HG02610 (cell line): ENCODE results near the gene RNF40.

Source experiments
- ATAC-seq: cut with Tn5 transposase; IDR thresholded peaks from one replicate; pipeline ENCODE4 v1.9.1; 2021; ENCODE audit warnings: mild to moderate bottlenecking, moderate library complexity; ENCODE audit not compliant: unreplicated experiment

The RNF40 gene

DNA sequence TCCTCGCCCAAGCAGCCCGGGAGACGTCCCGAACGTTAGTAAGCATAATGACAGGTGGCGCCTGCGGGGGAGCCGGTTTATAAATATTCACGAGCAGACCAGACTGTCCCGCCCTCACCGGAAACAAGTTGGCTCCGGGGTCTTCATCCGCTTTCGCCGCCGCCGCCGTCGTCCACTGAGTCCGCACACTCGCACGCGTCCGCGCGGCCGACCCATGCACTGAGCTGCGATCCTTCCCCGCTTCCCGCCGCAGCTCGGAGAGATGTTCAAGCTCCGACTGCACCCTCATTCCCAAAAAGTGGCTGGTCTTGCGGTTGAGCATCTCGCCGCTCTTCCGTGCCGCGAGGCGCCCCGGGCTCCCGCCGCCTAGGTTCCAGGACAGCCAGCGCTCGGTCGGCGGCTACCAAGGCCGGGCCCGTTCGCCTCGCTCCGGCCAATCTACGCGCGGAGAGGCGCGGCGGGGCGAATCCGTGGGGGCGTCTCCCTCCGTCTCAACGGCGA lies 645 bp upstream of the RNF40 start:
- peak; percentile 9 for ATAC-seq

DNA sequence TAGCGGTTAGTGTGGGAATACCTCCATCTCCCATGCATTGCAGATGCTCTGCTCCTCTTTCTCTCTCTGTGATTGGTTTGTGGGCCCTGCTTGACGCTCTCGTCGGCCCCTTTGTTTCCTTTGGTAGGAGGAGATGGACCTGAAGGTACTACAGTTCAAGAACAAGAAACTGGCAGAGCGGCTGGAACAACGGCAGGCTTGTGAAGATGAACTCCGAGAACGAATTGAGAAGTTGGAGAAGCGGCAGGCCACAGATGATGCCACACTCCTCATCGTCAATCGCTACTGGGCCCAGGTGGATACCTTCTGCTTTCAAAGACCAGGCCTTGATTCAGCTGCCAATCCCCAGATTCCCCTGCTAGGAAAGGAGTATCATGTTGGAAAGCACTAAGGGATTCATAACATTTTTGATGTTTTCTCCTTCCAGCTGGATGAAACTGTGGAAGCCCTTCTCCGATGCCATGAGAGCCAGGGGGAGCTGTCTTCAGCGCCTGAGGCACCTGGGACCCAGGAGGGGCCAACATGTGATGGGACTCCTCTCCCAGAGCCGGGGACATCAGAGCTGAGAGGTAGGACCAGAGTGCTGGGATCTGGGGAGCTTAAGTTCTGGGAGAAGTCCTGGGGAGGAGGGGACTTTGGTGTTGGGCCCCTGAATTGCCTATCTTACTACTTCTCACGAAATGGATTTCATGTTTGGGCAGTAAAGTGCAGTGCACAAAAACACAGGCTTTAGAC lies 1.0 kb downstream of the RNF40 start:
- no peak for ATAC-seq

DNA sequence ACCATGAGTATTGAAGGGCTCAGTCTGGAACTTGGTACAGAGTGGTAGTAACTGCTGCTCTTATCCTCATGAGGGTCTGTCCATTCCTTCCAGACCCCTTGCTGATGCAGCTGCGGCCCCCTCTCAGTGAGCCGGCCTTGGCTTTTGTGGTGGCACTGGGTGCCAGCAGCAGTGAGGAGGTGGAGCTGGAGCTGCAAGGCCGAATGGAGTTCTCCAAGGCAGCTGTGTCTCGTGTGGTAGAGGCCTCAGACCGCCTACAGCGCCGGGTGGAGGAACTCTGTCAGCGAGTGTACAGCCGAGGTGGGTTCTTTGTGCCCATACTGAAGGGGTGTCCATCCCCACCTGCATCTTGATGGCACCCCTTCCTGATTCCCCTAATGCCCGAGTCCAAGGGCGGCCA lies 2.0 kb downstream of the RNF40 start:
- ATAC-seq, result no peak

DNA sequence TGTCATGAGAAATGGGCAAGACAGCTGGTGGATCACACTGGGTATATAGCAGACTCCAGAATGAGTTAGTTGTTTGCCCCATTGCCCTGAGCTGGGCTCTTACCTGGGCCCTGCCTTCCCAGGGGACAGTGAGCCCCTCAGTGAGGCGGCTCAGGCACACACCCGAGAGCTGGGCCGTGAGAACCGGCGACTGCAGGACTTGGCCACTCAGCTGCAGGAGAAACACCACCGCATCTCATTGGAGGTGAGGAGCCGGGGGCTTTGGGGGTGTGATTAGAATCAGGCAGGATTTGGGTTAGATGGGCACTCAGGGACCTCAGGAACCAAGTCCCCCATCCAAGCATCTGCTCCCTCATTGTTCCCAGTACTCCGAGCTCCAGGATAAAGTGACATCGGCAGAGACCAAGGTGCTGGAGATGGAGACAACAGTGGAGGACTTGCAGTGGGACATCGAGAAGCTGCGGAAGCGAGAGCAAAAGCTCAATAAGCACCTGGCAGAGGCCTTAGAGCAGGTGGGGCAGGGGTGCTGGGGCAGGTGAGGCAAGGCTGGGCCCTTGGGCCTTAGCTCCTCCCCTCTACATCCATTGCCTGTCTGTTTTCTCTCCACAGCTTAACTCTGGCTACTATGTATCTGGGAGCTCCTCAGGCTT lies 2.8 kb downstream of the RNF40 start:
- ATAC-seq, result no peak

DNA sequence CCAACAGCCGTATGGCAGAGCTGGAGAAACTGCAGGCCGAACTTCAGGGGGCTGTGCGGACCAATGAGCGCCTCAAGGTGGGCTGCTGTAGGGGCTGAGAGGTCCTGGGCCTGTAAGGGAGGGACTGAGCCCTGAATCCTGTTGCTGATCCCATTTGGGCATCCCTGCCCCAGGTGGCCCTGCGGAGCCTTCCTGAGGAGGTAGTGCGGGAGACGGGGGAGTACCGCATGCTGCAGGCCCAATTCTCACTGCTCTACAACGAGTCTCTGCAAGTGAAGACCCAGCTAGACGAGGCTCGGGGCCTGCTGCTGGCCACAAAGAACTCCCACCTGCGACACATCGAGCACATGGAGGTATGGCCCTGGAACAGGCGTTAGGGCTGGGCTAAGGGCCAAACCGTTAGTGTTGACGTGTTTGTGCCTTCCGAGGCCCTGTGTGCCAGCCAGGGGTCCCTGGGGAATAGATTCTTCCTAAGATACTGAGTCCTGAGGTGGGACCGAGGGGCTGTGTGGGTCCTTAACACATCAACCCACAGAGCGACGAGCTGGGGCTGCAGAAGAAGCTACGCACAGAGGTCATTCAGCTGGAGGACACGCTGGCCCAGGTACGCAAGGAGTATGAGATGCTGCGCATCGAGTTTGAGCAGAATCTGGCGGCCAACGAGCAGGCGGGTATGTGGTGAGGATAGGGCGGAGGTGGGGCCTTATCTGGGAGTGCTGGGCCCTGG lies 4.2 kb downstream of the RNF40 start:
- no peak for ATAC-seq

DNA sequence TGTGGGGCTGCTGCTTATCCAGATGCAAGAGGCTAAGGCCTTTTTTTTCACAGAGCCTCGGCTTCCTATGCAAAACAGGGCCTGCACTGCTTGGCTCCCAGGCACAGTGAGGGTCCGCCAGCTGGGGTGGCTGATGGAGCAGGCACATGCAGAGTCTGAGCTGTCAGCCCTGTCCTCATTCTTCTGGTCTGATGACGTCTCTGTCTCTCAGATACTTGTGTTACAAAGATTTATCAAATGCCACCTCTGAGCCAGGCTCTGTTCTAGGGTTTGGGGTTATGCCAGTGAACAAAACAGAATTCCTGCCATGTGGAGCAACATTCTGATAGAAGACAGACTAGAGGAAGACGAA lies 4.8 kb downstream of the RNF40 start:
- no peak for ATAC-seq

DNA sequence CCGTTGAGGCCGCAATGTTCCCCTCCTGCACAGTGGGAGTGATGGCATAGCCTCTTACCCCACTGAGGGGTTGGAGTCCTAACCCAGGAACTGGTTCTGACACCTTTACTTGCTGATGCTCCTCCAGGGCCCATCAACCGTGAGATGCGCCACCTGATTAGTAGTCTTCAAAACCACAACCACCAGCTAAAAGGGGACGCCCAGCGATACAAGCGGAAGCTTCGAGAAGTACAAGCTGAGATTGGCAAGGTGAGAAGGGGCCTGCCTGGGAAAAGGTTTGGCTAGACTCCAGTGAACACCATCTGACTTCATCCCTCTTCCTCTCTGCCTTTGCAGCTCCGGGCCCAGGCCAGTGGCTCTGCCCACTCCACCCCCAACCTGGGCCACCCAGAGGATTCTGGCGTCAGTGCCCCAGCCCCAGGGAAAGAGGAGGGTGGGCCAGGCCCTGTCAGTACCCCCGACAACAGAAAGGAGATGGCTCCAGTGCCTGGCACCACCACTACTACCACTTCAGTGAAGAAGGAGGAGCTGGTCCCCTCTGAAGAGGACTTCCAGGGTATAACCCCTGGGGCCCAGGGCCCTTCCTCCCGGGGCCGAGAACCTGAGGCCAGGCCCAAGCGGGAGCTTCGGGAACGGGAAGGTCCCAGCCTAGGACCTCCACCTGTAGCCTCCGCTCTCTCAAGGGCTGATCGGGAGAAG lies 5.8 kb downstream of the RNF40 start:
- ATAC-seq, result peak; percentile 42

DNA sequence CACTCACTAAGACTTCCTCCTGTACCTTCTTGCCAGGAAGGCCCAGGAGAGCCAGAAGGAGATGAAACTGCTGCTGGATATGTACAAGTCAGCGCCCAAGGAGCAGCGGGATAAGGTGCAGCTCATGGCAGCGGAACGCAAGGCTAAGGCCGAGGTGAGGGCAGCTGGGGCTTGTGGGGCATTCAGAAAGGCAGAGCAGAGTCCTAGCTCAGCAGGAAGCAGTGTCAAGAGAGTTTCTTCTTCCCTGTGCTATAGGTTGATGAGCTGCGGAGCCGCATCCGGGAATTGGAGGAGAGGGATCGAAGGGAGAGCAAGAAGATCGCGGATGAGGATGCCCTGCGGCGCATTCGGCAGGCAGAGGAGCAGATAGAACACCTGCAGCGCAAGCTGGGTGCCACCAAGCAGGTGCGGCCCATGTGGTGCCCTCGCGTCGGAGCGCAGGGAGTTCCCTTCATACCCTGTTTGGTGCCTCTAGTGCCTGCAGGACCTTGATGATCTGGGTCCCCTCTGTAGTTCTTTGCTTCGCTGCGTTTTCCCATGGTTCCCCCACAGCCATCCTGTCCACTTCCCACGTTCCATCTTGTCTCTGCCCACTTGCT lies 6.6 kb downstream of the RNF40 start:
- ATAC-seq, result no peak

DNA sequence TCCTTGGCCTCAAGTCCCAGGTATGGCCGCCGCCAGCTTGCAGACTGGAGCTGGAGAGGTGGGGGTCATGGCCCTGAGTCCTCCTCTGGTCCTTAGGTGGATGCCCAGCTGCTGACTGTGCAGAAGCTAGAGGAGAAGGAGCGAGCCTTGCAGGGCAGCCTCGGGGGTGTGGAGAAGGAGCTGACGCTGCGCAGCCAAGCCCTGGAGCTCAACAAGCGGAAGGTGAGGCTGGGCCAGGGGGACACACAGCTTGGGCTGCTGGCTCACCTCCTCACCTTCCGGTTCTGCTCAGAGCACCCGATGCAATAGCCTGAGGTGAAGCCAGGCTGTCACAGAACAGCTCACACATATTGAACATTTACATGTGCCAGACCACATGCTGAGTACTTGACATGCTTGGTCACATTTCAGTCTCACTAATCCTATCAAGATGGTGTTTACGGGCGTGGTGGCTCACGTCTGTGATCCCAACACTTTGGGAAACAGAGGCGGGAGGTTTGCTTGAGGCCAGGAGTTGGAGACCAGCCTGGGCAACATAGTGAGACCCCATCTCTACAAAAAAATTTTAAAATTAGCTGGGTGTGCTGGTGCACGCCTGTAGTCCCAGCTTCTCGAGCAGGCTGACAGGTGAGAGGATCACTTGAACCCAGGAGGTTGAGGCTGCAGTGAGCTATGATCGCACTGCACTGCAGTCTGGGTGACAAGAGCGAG lies 7.4 kb downstream of the RNF40 start:
- ATAC-seq, result no peak

DNA sequence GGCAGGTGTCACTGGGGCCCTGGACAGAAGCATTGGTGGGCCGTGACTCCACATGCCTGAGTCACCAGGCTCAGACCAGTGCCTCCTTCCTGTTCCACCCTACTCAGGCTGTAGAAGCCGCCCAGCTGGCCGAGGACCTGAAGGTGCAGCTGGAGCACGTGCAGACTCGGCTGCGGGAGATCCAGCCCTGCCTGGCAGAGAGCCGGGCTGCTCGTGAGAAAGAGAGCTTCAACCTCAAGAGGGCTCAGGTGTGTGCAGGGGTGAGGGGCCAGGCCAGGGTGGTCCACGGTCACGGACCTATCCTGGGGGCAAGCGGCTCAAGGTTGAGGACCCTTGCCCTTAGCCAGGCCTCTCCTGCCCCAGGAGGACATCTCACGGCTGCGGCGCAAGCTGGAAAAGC lies 9.6 kb downstream of the RNF40 start:
- ATAC-seq, result no peak

DNA sequence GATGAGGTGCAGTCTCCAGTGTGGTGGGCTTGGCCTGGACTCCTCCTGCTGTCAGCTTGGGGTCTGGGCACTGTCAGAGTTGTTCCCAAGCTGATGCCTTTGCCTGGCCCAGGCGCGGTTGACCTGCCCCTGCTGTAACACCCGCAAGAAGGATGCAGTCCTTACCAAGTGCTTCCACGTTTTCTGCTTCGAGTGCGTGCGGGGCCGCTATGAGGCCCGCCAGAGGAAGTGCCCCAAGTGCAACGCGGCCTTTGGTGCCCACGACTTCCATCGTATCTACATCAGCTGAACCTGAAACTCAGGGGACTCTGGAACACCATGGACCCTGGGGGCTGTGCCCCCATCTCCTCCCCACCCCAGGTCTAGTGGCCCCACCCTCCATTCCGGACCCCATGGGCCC lies 11.7 kb downstream of the RNF40 start:
- no peak for ATAC-seq

DNA sequence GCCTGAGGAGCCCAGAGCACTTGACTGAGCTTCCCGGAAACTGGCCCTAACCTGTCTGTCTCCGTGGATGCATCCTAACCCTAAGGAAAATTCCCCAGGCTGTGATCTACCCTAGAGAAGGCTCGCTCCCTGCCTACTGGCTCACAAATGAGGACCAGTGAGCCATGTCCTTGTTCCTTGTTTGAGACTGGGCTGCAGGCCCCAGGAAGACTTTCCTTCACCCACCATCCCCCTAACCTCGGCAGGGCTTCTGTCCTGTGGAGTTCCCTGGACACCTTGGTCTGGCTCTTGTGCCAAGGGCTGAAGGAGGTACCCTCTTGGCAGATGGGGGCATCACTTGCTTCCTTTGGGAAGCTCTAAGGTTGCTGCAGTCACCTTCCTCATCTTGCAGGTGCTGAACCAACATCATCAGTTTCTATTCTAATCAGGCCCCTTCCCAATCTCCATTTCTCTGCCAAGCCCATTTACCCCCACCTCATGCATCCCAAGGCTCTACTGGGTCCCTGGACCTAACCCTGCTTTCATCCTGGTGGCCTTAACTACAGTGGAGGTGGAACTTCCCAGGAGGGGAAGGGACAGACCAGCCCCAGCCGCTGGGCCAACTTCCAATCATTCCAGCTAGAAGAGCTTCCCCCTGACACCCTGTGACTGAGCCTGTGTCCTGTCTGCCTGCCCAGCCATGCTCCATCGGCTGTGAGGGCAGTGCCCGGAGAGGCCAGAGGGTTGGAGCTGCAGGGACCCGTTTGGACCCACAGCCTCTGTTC lies 12.4 kb downstream of the RNF40 start:
- no peak for ATAC-seq

DNA sequence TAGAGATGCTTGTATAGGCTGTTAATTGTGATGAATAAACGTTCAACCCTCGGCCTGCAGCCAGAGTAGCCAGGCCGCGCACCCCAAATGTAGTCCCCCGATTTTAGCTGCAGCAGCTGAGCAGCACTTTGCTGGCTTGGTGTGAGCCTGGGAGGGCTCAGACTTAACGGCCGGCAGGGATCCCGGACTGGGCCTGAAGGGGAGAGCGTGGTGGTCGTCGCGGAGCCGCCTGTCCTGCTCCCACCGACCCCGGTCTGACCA lies 12.9 kb downstream of the RNF40 start:
- no peak for ATAC-seq

DNA sequence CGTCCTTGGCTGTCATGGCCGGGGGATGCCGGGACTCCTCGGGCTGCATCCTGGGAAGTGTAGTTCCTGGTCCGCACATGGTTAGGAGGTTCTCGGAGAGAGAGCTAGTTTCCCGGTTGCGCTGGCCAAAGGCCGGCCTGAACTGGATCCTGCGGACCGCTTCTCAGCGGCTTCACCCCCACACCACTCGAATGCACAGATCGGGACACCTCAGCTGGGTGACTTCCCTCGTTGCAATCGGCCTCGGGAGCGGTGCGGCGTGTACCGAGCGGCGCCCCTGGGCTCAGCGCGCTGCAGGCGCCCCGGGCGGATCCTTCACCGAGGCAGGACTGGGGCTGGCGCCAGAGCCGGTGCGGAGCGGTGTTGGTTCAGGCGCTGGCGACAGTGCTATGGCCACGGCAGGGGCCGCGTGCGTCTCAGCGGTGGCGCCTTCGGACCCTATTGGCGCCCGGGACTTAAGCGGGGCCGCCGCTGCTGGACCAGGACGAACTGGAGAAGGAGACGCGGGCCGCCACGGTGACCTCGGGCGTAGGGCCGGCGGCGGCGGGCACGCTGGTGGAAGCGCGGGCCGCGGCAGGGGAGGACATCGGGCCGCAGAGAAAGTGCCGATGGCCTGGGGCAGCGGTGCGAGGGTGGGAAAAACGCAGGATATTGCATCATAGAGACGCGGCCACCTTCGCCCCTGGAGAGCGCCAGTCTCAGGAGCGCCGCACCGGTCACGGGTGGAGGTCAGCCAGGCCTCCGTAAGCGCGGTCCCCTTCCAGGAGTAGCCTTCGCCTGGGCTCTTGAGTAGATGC lies 13.5 kb downstream of the RNF40 start:
- ATAC-seq, result peak; percentile 34

DNA sequence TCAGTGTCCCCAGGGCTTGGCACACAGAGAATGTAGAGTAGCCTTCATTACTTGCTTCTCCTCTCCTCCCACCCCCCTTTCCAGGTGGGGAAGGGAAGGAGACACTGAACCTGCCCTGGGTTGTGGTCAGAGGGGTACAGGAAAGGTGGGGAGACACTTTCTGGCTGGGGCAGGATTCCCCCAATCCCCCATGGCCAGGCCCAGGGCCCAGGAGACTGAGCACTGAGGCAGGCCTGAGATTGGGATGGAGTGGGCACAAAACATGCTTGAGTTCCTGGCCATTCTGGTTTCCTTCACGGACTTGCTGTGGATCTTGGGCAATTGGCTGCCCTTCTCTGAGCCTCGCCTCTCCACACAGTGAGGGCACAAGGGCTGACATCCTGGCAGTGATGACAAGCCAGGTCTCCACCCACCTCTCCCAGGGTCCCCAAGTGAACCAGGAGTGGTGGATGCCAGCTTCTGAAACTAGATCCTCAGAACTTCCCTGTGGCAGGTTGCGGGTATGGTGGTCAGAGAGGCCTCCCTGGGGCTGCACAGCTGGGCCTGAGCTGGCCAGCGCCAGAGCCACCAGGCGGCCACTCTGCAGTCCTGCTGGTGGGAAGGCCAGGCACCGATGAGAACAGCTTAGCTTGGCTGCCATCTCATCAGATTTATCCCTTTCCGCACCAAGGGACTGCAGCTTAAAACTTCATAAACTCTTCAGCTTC lies 15.6 kb downstream of the RNF40 start:
- no peak for ATAC-seq

DNA sequence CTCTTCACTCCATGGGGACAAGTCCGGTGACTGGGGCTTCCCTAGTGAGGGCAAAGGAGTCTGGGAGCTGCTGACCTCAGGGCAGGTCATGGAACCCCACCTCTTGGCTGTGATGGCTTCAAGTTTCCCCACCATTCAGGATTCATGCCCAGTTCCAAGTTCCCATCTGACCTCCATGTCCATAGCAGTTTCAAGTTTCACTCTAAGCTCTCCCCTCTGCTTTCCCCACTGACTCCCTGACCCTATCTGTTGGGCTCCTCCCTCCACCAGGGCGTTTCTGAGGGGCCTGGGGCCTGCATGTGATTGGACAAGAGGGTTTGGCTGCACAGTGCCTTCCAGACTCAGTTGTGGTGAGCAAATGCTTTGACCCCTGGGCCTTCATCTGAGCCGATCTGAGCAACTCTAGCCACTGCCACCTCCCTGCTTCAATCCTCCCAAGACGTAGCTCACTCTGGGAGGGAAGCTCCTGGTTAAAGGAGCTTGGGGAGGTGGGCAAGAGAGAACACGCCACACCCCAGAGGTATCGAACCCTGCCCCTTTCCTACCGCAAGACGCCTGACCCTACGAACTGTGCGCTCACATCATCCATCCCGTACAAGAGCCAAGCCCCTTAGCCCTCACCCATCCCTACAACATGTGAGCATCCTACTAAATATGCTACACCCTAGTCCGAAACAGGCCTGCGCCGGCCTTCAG lies 16.6 kb downstream of the RNF40 start:
- ATAC-seq, result no peak

DNA sequence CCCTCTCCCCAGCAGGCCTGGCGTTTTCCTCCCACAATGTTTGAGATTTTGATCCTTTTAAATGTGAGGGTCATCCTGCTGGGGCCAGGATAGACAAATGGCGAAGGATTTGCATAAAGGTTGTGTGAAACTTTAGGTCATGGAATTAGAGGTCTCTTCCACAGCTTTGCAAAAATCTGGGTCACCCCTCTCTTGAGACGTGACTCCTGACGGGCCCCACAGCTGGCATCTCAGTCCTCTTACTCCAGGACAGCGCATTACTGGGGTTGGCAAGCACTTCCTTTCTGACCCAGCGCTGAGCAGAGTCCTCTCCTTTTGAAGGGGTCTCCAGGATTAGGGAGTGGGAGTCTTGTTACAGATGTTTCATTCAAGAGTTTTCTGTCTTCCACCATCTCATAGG lies 17.5 kb downstream of the RNF40 start:
- ATAC-seq, result no peak

DNA sequence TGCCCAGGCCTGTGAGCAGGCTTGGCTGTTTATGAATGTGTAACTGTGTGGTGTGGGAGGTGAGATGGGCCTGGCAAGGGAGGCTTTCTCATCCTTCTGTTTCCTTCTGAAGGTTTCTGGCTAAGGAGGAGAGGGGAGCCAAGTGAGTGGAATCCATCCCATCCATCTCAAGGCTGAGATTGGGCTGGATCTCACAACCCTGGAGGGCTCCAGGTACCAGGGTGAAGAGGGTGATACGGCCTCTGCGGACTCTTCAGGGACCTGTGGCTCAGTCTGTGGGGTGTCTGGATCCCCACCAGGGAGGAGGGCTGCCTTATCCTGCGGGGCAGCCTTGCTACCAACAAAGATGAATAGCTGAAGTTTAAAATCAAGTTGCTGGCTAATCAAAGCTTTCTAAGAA lies 17.9 kb downstream of the RNF40 start:
- no peak for ATAC-seq
